H1 (cell line): ENCODE results near the gene GJC2. TPM values are rescaled to one million over a fixed set of nuclear protein-coding genes. Genes with fewer than 3 reads are reported as not detected.
A peak's percentile ranks its signal among the peaks of the same experiment; 100 is the strongest.

Experiments
- CTCF ChIA-PET: fragments of 300-600 bp; sonication (Branson Sonifier 250); formaldehyde crosslinking; loops from one replicate; lab custom pipeline; 2021; ENCODE audit not compliant: partially characterized antibody; lab: Charles Lee
- POLR2A ChIA-PET: fragments of 300-600 bp; sonication (Branson Sonifier 250); formaldehyde crosslinking; loops from one replicate; lab custom pipeline; 2021; ENCODE audit warnings: inconsistent platforms; ENCODE audit not compliant: partially characterized antibody; lab: Charles Lee
- DNase-seq, 2 experiments: peaks; one replicate each; pipeline versions ENCODE4 v3.0.0 to v3.0.0-alpha.2; 2010 to 2022; ENCODE audit warnings: low spot score in 2 of 2, low read depth in 1 of 2, mixed read lengths in 1 of 2
- FAIRE-seq: peaks from 2 replicates; lab custom pipeline; 2011; peaks lifted over from hg19 to GRCh38; lab: Jason Lieb, UNC
- H2AFZ ChIP-seq: 2 replicates; pipeline ENCODE4 v1.8.1; 2012; ENCODE audit warnings: low read length, inconsistent platforms
- H2AK5ac ChIP-seq: 2 replicates; pipeline ENCODE4 v1.6.1; 2013; ENCODE audit warnings: low read depth, low read length
- H2BK120ac ChIP-seq: replicated peaks from 2 replicates; pipeline ENCODE3; 2013; ENCODE audit warnings: low read depth, low read length, inconsistent platforms
- H2BK12ac ChIP-seq: 2 replicates; pipeline ENCODE4 v1.6.1; 2013; ENCODE audit warnings: low read depth, low read length
- H2BK15ac ChIP-seq: 2 replicates; pipeline ENCODE4 v1.6.1; 2013; ENCODE audit warnings: low read length
- H2BK20ac ChIP-seq: 2 replicates; pipeline ENCODE4 v1.6.1; 2013; ENCODE audit warnings: low read length
- H2BK5ac ChIP-seq: 2 replicates; pipeline ENCODE4 v1.6.1; 2013; ENCODE audit warnings: low read depth, low read length
- H3K14ac ChIP-seq: 2 replicates; pipeline ENCODE4 v1.6.1; 2013; ENCODE audit warnings: inconsistent platforms; ENCODE audit not compliant: insufficient read length
- H3K18ac ChIP-seq: 2 replicates; pipeline ENCODE4 v1.6.1; 2013; ENCODE audit warnings: low read length; ENCODE audit errors: extremely low read depth
- H3K23ac ChIP-seq: 2 replicates; pipeline ENCODE4 v1.6.1; 2013; ENCODE audit warnings: inconsistent platforms; ENCODE audit not compliant: insufficient read length
- H3K23me2 ChIP-seq: 2 replicates; pipeline ENCODE4 v1.6.1; 2013; ENCODE audit warnings: low read depth, low read length
- H3K27ac ChIP-seq: 2 replicates; pipeline ENCODE4 v1.6.1; 2011; ENCODE audit warnings: low read depth, low read length, inconsistent platforms
- H3K27me3 ChIP-seq, 4 experiments: replicated peaks in 1 of 4; 1 replicate in 1 of 4; 2 replicates in 3 of 4; pipeline versions ENCODE4 v1.6.1 to v1.8.1; 2011 to 2013; ENCODE audit warnings: low read length in 3 of 4, mild to moderate bottlenecking in 3 of 4, inconsistent platforms in 2 of 4, mixed read lengths in 2 of 4, moderate library complexity in 1 of 4; ENCODE audit not compliant: control insufficient read depth in 3 of 4, insufficient read depth in 3 of 4; ENCODE audit errors: extremely low read depth in 1 of 4
- H3K36me3 ChIP-seq, 4 experiments: 2 replicates each; pipeline versions ENCODE4 v1.6.1 to v1.8.1; 2011 to 2013; ENCODE audit warnings: mild to moderate bottlenecking in 4 of 4, low read length in 3 of 4, moderate library complexity in 2 of 4, control low read depth in 1 of 4, inconsistent platforms in 1 of 4; ENCODE audit not compliant: insufficient read depth in 4 of 4, control insufficient read depth in 2 of 4
- H3K4ac ChIP-seq: replicated peaks from 2 replicates; pipeline ENCODE3; 2013; ENCODE audit warnings: low read length, low read depth, mixed read lengths, inconsistent platforms; ENCODE audit not compliant: insufficient read length
- H3K4me1 ChIP-seq, 4 experiments: replicated peaks in 1 of 4; 1 replicate in 1 of 4; 2 replicates in 3 of 4; pipeline versions ENCODE4 v1.6.1 to v1.8.1; 2011 to 2013; ENCODE audit warnings: low read length in 3 of 4, inconsistent platforms in 2 of 4, mixed read lengths in 1 of 4; ENCODE audit not compliant: insufficient read depth in 4 of 4, control insufficient read depth in 3 of 4
- H3K4me2 ChIP-seq, 2 experiments: 2 replicates each; pipeline versions ENCODE4 v1.6.1 to v1.8.1; 2011 to 2013; ENCODE audit warnings: low read depth in 2 of 2, low read length in 2 of 2, control low read depth in 1 of 2, inconsistent platforms in 1 of 2, mild to moderate bottlenecking in 1 of 2; ENCODE audit not compliant: insufficient read depth in 1 of 2
- H3K4me3 ChIP-seq, 4 experiments: fragments of 200-600, 300-600 bp in 1 of 4; sonication (generic), shearing (Covaris generic), sonication (Bioruptor Twin) in 1 of 4; 2 replicates each; pipeline versions ENCODE4 v1.5.1 to v1.8.1; 2011 to 2016; ENCODE audit warnings: low read length in 4 of 4, low read depth in 3 of 4, control low read depth in 2 of 4, inconsistent platforms in 2 of 4, mild to moderate bottlenecking in 2 of 4, mixed read lengths in 1 of 4, moderate library complexity in 1 of 4; ENCODE audit not compliant: insufficient read depth in 2 of 4; ENCODE audit errors: extremely low read depth in 1 of 4
- H3K56ac ChIP-seq: replicated peaks from 2 replicates; pipeline ENCODE3; 2013; ENCODE audit warnings: low read depth, mild to moderate bottlenecking, mixed read lengths, low read length, inconsistent platforms; ENCODE audit not compliant: insufficient read length
- H3K79me1 ChIP-seq: 2 replicates; pipeline ENCODE4 v1.6.1; 2013; ENCODE audit warnings: low read depth, low read length, control low read depth
- H3K79me2 ChIP-seq, 2 experiments: 2 replicates each; pipeline versions ENCODE4 v1.6.1 to v1.8.1; 2012 to 2013; ENCODE audit warnings: low read length in 2 of 2, mild to moderate bottlenecking in 2 of 2, inconsistent platforms in 1 of 2; ENCODE audit not compliant: insufficient read depth in 2 of 2, control insufficient read depth in 1 of 2
- H3K9ac ChIP-seq, 4 experiments: replicated peaks in 1 of 4; 1 replicate in 1 of 4; 2 replicates in 3 of 4; pipeline versions ENCODE4 v1.6.1 to v1.8.1; 2011 to 2013; ENCODE audit warnings: low read depth in 3 of 4, low read length in 3 of 4, control low read depth in 2 of 4, mild to moderate bottlenecking in 2 of 4, moderate library complexity in 2 of 4, inconsistent platforms in 1 of 4; ENCODE audit errors: extremely low read depth in 1 of 4
- H3K9me3 ChIP-seq, 2 experiments: 2 replicates each; pipeline versions ENCODE4 v1.6.1 to v1.8.1; 2012 to 2013; ENCODE audit warnings: mild to moderate bottlenecking in 2 of 2, moderate library complexity in 2 of 2, control low read depth in 1 of 2, inconsistent platforms in 1 of 2, low read depth in 1 of 2, low read length in 1 of 2, mixed read lengths in 1 of 2; ENCODE audit not compliant: insufficient read depth in 2 of 2
- H4K20me1 ChIP-seq, 2 experiments: replicated peaks in 1 of 2; 2 replicates each; pipeline versions ENCODE3 to v1.8.1; 2011 to 2013; ENCODE audit warnings: inconsistent platforms in 2 of 2, low read length in 2 of 2, mild to moderate bottlenecking in 1 of 2; ENCODE audit not compliant: insufficient read depth in 2 of 2, control insufficient read depth in 1 of 2
- H4K5ac ChIP-seq: 2 replicates; pipeline ENCODE4 v1.6.1; 2013; ENCODE audit warnings: low read length, low read depth, mixed read lengths, inconsistent platforms; ENCODE audit not compliant: insufficient read length
- H4K8ac ChIP-seq: 2 replicates; pipeline ENCODE4 v1.8.0; 2013; ENCODE audit warnings: mild to moderate bottlenecking, moderate library complexity, low read length, inconsistent platforms; ENCODE audit not compliant: insufficient read depth; ENCODE audit errors: extremely low read depth
- H4K91ac ChIP-seq: replicated peaks from 2 replicates; pipeline ENCODE3; 2013; ENCODE audit warnings: low read length, mixed read lengths, inconsistent platforms; ENCODE audit not compliant: insufficient read length
- ATF3 ChIP-seq: IDR thresholded peaks from 2 replicates; pipeline ENCODE4 v1.6.1; 2011; ENCODE audit warnings: low read depth, mild to moderate bottlenecking, low read length; ENCODE audit not compliant: insufficient read depth
- KDM1A ChIP-seq: fragments of 200-600, 300-600 bp; sonication (generic); IDR thresholded peaks from 2 replicates; pipeline ENCODE4 v1.7.1; 2016; ENCODE audit warnings: mild to moderate bottlenecking, low read length, borderline replicate concordance
- RAD21 ChIP-seq, 2 experiments: IDR thresholded peaks in 1 of 2; conservative IDR thresholded peaks in 1 of 2; 2 replicates each; pipeline ENCODE4 v1.6.1; 2011; ENCODE audit warnings: low read depth in 2 of 2, low read length in 2 of 2, improper control_type of control experiment in 1 of 2, inconsistent platforms in 1 of 2, mild to moderate bottlenecking in 1 of 2, moderate library complexity in 1 of 2
- TEAD4 ChIP-seq: IDR thresholded peaks from 2 replicates; pipeline ENCODE4 v1.6.1; 2012; ENCODE audit warnings: low read depth, low read length, inconsistent platforms, mixed read lengths
- WGBS, 2 experiments: shearing (Covaris generic) in 1 of 2; methylation state at CpG; one replicate each; pipeline versions ENCODE4 v1.1.6 to v1.1.7; 2013 to 2015; ENCODE audit warnings: low lambda C conversion rate in 2 of 2, mixed read lengths in 2 of 2, inconsistent platforms in 1 of 2, low coverage in 1 of 2, missing lambda C conversion rate in 1 of 2; ENCODE audit not compliant: insufficient replicate concordance in 2 of 2, insufficient coverage in 1 of 2, insufficient read length in 1 of 2; ENCODE audit errors: extremely low coverage in 1 of 2, missing lambda C conversion rate in 1 of 2; 5-methylcytosine and 5-hydroxymethylcytosine counted together
- polyA plus RNA-seq, 7 experiments: library from polyadenylated mRNA; depleted of rRNA in 3 of 7; stranded (reverse) in 5 of 7; unstranded in 2 of 7; fragments of >200 nt in 5 of 7; fragments of 200-250 nt in 2 of 7; gene quantifications; 1 replicate in 5 of 7; 2 replicates in 1 of 7; 4 replicates in 1 of 7; pipeline versions ENCODE4 v1.2.1 to v1.2.3, GENCODE V29; 2011 to 2013; ENCODE audit warnings: missing spikeins in 2 of 7, mixed read lengths in 2 of 7
- total RNA-seq: library from RNA; stranded (reverse); fragmentation: NEBNext Ultra II Directional; extraction: Animal tissue kit (Norgen Biotek cat#: 25700); gene quantifications from 2 replicates; pipeline ENCODE4 v1.2.1, GENCODE V29; 2021

The GJC2 gene
- total and polyA plus RNA-seq, 2 of the 8 experiments (the other 6 are each of a cell fraction or from before 2014, with no cell fraction given): 0.17 to 0.54 TPM

DNA sequence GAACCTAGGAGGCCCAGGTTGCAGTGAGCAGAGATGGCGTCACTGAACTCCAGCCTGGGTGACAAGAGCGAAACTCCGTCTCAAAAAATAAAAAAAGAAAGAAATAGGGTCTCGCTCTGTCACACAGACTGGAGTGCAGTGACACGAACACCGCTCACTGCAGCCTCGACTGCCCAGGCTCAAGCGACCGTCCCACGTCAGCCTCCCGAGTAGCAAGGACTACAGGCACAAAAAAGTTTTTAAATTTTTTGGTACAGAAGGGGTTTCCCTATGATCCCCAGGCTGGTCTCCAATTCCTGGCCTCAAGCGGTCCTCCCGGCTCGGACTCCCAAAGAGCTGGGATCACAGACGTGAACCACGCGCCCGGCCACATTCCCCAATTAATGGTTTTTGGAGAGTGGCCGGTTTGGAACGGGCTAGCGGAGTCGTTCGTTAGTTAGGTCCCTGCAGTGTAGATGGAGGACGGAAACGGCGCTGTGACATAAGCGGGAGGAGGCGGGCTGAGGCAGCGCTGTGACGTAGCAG is 10.3 kb upstream of the GJC2 start:
- Histone ChIP-seq H3K4me2 (peak overlapping the region; percentile 65 to 67), H3K9me3 (no peaks in the 10 kb centered on the region), H3K23ac (no peak overlapping the region), H2BK120ac (no peak overlapping the region), H2AFZ (peak overlapping the region; percentile 17; the same call in 1 of the 2 replicates), H4K91ac (peak overlapping the region; percentile 55), H4K5ac (peak overlapping the region; percentile 95), H3K4ac (peak overlapping the region; percentile 53), H4K8ac (peak overlapping the region; percentile 91; the same call in 1 of the 2 replicates), H3K4me1 (peaks cover 0 to 10% (median 6%) of the 10 kb centered on the region in 4 experiments; a peak in 5 of 7 replicates), H2BK15ac (no peak overlapping the region), H3K27me3 (peaks cover 0 to 24% (median 4%) of the 10 kb centered on the region in 4 experiments; a peak in 4 of 7 replicates), H2BK12ac (no peak overlapping the region), H3K14ac (no peak overlapping the region), H2AK5ac (no peak overlapping the region), H3K23me2 (peaks cover 5% of the 10 kb centered on the region; the same call in 1 of the 2 replicates), H3K79me1 (peaks cover 23% of the 10 kb centered on the region), H3K9ac (peak overlapping the region in 2 of 4 experiments; percentile 9 to 26; a peak in 1 of 7 replicates), H2BK20ac (no peak overlapping the region), H3K27ac (no peak overlapping the region), H2BK5ac (0 out of 2 replicates have a peak overlapping the region, but pooled peaks have one; percentile 60), H3K18ac (no peak overlapping the region; the same call in 1 of the 2 replicates), H3K79me2 (peaks cover 0 to 39% of the 10 kb centered on the region in 2 experiments; a peak in 3 of 4 replicates), H3K36me3 (no peaks in the 10 kb centered on the region), H3K4me3 (peak overlapping the region; percentile 53 to 85 (median 68)), H4K20me1 (peaks cover 8 to 21% of the 10 kb centered on the region in 2 experiments), H3K56ac (no peak overlapping the region)
- TF ChIP-seq ATF3: no peak
- peak; percentile 76 for TF ChIP-seq KDM1A
- no peak for TF ChIP-seq TEAD4
- peak in 1 of 2 experiments; percentile 8; a peak in 1 of 4 replicates for TF ChIP-seq RAD21 (IDR thresholded peaks at IDR 0.05 in 1 of 2, conservative IDR thresholded peaks at IDR 0.05 in 1 of 2; ENCODE audit: low read depth in 2 of 2, low read length in 2 of 2)
- ChIA-PET CTCF (interaction anchor here (0.7 to 2.9 kb wide), 4 partner anchors 11 to 66 kb away, joined by 3 to 7 read pairs (median 4); partner anchors contain the start of gene IBA57), POLR2A (interaction anchor here (0.7 to 3.9 kb wide), 4 partner anchors 10 to 71 kb away, joined by 3 to 30 read pairs (median 12); partner anchors contain the start of genes GJC2 and IBA57)
- FAIRE-seq (peak; percentile 52), DNase-seq (no peak)
- WGBS, 2 experiments: 29% methylated on average over 30 of the region's 30 CpGs; no CpG with 5 or more reads in 1 of the 2 experiments
